HL-60 (cell line): Measurements from ENCODE around the gene PIWIL4.

Source experiments
- TF ChIP-seq, protein P1 (sequence below): IDR thresholded peaks from one replicate; pipeline ENCODE4 v1.5.1; 2011; ENCODE audit warnings: low read length, control low read depth, inconsistent platforms; ENCODE audit not compliant: insufficient read depth
- TF ChIP-seq, protein P2 (sequence below): IDR thresholded peaks from 2 replicates; pipeline ENCODE4 v1.6.1; 2012; ENCODE audit warnings: low read depth; ENCODE audit not compliant: insufficient replicate concordance

DNA sequence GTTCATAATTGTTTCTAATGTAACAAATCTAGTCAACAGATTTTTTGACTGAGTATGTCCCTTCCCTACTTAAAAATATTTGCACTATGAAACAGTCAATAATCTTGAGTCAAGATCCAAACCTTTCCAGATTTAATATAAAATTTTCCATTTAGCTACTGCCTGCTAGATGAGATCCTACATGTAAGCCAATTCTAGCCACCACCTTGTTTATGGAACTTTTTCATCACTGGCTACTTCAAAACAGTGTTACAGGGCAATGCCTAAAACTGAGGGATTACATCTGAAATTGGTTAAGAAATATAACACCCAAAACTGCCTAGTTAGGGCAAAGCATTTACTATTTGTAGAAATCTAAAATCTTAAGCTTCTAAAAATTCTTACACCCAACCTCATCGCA lies 34.0 kb upstream of the PIWIL4 start:
- TF ChIP-seq, protein P1, sequence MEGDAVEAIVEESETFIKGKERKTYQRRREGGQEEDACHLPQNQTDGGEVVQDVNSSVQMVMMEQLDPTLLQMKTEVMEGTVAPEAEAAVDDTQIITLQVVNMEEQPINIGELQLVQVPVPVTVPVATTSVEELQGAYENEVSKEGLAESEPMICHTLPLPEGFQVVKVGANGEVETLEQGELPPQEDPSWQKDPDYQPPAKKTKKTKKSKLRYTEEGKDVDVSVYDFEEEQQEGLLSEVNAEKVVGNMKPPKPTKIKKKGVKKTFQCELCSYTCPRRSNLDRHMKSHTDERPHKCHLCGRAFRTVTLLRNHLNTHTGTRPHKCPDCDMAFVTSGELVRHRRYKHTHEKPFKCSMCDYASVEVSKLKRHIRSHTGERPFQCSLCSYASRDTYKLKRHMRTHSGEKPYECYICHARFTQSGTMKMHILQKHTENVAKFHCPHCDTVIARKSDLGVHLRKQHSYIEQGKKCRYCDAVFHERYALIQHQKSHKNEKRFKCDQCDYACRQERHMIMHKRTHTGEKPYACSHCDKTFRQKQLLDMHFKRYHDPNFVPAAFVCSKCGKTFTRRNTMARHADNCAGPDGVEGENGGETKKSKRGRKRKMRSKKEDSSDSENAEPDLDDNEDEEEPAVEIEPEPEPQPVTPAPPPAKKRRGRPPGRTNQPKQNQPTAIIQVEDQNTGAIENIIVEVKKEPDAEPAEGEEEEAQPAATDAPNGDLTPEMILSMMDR = no peak
- TF ChIP-seq, protein P2, sequence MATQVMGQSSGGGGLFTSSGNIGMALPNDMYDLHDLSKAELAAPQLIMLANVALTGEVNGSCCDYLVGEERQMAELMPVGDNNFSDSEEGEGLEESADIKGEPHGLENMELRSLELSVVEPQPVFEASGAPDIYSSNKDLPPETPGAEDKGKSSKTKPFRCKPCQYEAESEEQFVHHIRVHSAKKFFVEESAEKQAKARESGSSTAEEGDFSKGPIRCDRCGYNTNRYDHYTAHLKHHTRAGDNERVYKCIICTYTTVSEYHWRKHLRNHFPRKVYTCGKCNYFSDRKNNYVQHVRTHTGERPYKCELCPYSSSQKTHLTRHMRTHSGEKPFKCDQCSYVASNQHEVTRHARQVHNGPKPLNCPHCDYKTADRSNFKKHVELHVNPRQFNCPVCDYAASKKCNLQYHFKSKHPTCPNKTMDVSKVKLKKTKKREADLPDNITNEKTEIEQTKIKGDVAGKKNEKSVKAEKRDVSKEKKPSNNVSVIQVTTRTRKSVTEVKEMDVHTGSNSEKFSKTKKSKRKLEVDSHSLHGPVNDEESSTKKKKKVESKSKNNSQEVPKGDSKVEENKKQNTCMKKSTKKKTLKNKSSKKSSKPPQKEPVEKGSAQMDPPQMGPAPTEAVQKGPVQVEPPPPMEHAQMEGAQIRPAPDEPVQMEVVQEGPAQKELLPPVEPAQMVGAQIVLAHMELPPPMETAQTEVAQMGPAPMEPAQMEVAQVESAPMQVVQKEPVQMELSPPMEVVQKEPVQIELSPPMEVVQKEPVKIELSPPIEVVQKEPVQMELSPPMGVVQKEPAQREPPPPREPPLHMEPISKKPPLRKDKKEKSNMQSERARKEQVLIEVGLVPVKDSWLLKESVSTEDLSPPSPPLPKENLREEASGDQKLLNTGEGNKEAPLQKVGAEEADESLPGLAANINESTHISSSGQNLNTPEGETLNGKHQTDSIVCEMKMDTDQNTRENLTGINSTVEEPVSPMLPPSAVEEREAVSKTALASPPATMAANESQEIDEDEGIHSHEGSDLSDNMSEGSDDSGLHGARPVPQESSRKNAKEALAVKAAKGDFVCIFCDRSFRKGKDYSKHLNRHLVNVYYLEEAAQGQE = no peak
